Measurements from ENCODE around the gene CADM4. TPM values are rescaled to one million over a fixed set of nuclear protein-coding genes. Genes with fewer than 3 reads are reported as not detected.

CADM4 gene
- total RNA-seq, 4 donors from 2014 or later: 31.6 to 67.9 (median 46.9) TPM

- Histone ChIP-seq H3K27me3 (no peaks in the 10 kb centered on the region), H3K4me1 (peaks cover 0 to 12% (median 9%) of the 10 kb centered on the region in 4 donors), H3K36me3 (peaks cover 0 to 68% (median 27%) of the 10 kb centered on the region in 4 donors), H3K4me3 (no peak overlapping the region), H3K27ac (replicated peaks in 1 of 4) (no peak overlapping the region), H3K9me3 (no peaks in the 10 kb centered on the region)
- no peak for DNase-seq (ENCODE audit: extremely low spot score)
- intact Hi-C loops (cut with DNase I): no loop called here
- TF ChIP-seq POLR2A (IDR thresholded peaks at IDR 0.05; ENCODE audit: low read depth) (no peak), POLR2AphosphoS5 (IDR thresholded peaks at IDR 0.05) (no peak), EP300 (IDR thresholded peaks at IDR 0.05) (no peak), CTCF (IDR thresholded peaks at IDR 0.05) (no peak)
- WGBS: 90% methylated on average over 2 of the region's 2 CpGs
Measured at GRCh38 chr19:43649514-43649913, 9.9 kb upstream of the CADM4 start.

GRCh38 chr19:43648633-43649032 lies 9.0 kb upstream of the CADM4 start:
- intact Hi-C loops (cut with DNase I): no loop called here

GRCh38 chr19:43644181-43644580 lies 4.5 kb upstream of the CADM4 start:
- Histone ChIP-seq H3K4me1 (peaks cover 8 to 13% (median 11%) of the 10 kb centered on the region in 4 donors), H3K36me3 (peaks cover 0 to 29% (median 13%) of the 10 kb centered on the region in 4 donors), H3K9me3 (no peaks in the 10 kb centered on the region), H3K27me3 (no peaks in the 10 kb centered on the region), H3K27ac (replicated peaks in 1 of 4) (no peak overlapping the region), H3K4me3 (no peak overlapping the region)
- intact Hi-C loops (cut with DNase I): no loop called here
- TF ChIP-seq POLR2AphosphoS5 (IDR thresholded peaks at IDR 0.05): no peak
- TF ChIP-seq EP300 (IDR thresholded peaks at IDR 0.05): no peak
- no peak for TF ChIP-seq POLR2A (IDR thresholded peaks at IDR 0.05; ENCODE audit: low read depth)
- no peak for TF ChIP-seq CTCF (IDR thresholded peaks at IDR 0.05)
- WGBS: 89% methylated on average over 13 of the region's 13 CpGs
- no peak for DNase-seq (ENCODE audit: extremely low spot score)

More at GRCh38 chr19:43648633-43649032, 9.0 kb upstream of the CADM4 start:
- no peak overlapping the region for H3K4me3 ChIP-seq
- no peaks in the 10 kb centered on the region for H3K9me3 ChIP-seq
- H3K27ac ChIP-seq (replicated peaks in 1 of 4): no peak overlapping the region
- DNase-seq (ENCODE audit: extremely low spot score): no peak
- 96% methylated on average over 6 of the region's 6 CpGs for WGBS
- TF ChIP-seq CTCF (IDR thresholded peaks at IDR 0.05): no peak
- TF ChIP-seq POLR2A (IDR thresholded peaks at IDR 0.05; ENCODE audit: low read depth): no peak
- TF ChIP-seq EP300 (IDR thresholded peaks at IDR 0.05): no peak
- TF ChIP-seq POLR2AphosphoS5 (IDR thresholded peaks at IDR 0.05): no peak
- peaks cover 0 to 12% (median 9%) of the 10 kb centered on the region in 4 donors for H3K4me1 ChIP-seq
- H3K27me3 ChIP-seq: no peaks in the 10 kb centered on the region
- peaks cover 0 to 59% (median 19%) of the 10 kb centered on the region in 4 donors for H3K36me3 ChIP-seq

GRCh38 chr19:43643326-43643725 lies 3.7 kb upstream of the CADM4 start:
- H3K27ac ChIP-seq (replicated peaks in 1 of 4): no peak overlapping the region
- WGBS: 76% methylated on average over 3 of the region's 3 CpGs

More at GRCh38 chr19:43643326-43643725, 3.7 kb upstream of the CADM4 start:
- TF ChIP-seq EP300 (IDR thresholded peaks at IDR 0.05) (no peak), CTCF (IDR thresholded peaks at IDR 0.05) (no peak), POLR2A (IDR thresholded peaks at IDR 0.05; ENCODE audit: low read depth) (no peak), POLR2AphosphoS5 (IDR thresholded peaks at IDR 0.05) (no peak)
- Histone ChIP-seq H3K4me1 (peaks cover 13 to 21% (median 20%) of the 10 kb centered on the region in 4 donors), H3K27me3 (no peaks in the 10 kb centered on the region), H3K9me3 (no peaks in the 10 kb centered on the region), H3K36me3 (peaks cover 0 to 21% (median 6%) of the 10 kb centered on the region in 4 donors), H3K4me3 (no peak overlapping the region)
- no peak for DNase-seq (ENCODE audit: extremely low spot score)
- intact Hi-C loops (cut with DNase I): no loop called here

Measured in esophagus muscularis mucosa (tissue), 4 donors.